ENCODE measurements around the gene CDK5R1. TPM values are rescaled to one million over a fixed set of nuclear protein-coding genes. Genes with fewer than 3 reads are reported as not detected.

The CDK5R1 gene
- total and polyA plus RNA-seq, 8 donors = 0.37 to 2.6 (median 1.8) TPM; not detected in 2

- Histone ChIP-seq H3K36me3 (no peaks in the 10 kb centered on the region), H3K27ac (no peak overlapping the region), H3K27me3 (peaks cover 0 to 10% (median 0%) of the 10 kb centered on the region in 3 donors), H3K4me1 (peaks cover 13 to 21% (median 18%) of the 10 kb centered on the region in 4 donors), H3K9me3 (no peaks in the 10 kb centered on the region), H3K4me3 (no peak overlapping the region)
- TF ChIP-seq, protein P1, sequence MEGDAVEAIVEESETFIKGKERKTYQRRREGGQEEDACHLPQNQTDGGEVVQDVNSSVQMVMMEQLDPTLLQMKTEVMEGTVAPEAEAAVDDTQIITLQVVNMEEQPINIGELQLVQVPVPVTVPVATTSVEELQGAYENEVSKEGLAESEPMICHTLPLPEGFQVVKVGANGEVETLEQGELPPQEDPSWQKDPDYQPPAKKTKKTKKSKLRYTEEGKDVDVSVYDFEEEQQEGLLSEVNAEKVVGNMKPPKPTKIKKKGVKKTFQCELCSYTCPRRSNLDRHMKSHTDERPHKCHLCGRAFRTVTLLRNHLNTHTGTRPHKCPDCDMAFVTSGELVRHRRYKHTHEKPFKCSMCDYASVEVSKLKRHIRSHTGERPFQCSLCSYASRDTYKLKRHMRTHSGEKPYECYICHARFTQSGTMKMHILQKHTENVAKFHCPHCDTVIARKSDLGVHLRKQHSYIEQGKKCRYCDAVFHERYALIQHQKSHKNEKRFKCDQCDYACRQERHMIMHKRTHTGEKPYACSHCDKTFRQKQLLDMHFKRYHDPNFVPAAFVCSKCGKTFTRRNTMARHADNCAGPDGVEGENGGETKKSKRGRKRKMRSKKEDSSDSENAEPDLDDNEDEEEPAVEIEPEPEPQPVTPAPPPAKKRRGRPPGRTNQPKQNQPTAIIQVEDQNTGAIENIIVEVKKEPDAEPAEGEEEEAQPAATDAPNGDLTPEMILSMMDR (IDR thresholded peaks at IDR 0.05) = no peak
- no peak for TF ChIP-seq POLR2A (IDR thresholded peaks at IDR 0.05)
- TF ChIP-seq POLR2AphosphoS5 (IDR thresholded peaks at IDR 0.05) = no peak
- no peak for TF ChIP-seq EP300 (IDR thresholded peaks at IDR 0.05)
- WGBS, 5 donors = 84 to 89% (median 86%) methylated on average over 12 of the region's 12 CpGs
- intact Hi-C loops (cut with DNase I; ENCODE audit: low total_unique reads) = no loop called here
- no peak for DNase-seq
Measured at GRCh38 chr17:32516940-32517701, 30.3 kb downstream of the CDK5R1 start.

- WGBS, 5 donors = 84 to 96% (median 94%) methylated on average over 5 to 7 of the region's 7 CpGs
- Histone ChIP-seq H3K27me3 (peaks cover 0 to 10% (median 0%) of the 10 kb centered on the region in 3 donors), H3K4me1 (peaks cover 13 to 21% (median 18%) of the 10 kb centered on the region in 4 donors), H3K27ac (no peak overlapping the region), H3K36me3 (no peaks in the 10 kb centered on the region), H3K4me3 (no peak overlapping the region), H3K9me3 (no peaks in the 10 kb centered on the region)
- DNase-seq = no peak
- intact Hi-C loops (cut with DNase I; ENCODE audit: low total_unique reads) = no loop called here
- TF ChIP-seq POLR2AphosphoS5 (IDR thresholded peaks at IDR 0.05) = no peak
- TF ChIP-seq EP300 (IDR thresholded peaks at IDR 0.05) = no peak
- TF ChIP-seq POLR2A (IDR thresholded peaks at IDR 0.05) = no peak
- TF ChIP-seq, protein P1 (IDR thresholded peaks at IDR 0.05) = no peak
Measured at GRCh38 chr17:32517982-32518381, 31.2 kb downstream of the CDK5R1 start.

- Histone ChIP-seq H3K4me3 (peak overlapping the region; percentile 50 to 55 (median 55)), H3K36me3 (no peaks in the 10 kb centered on the region), H3K27me3 (peaks cover 0 to 10% (median 0%) of the 10 kb centered on the region in 3 donors), H3K27ac (peak overlapping the region in 1 of 5 donors; percentile 30), H3K9me3 (no peaks in the 10 kb centered on the region), H3K4me1 (peaks cover 13 to 21% (median 18%) of the 10 kb centered on the region in 4 donors)
- DNase-seq = peak in 1 of 2 donors; percentile 17
- TF ChIP-seq POLR2AphosphoS5 (IDR thresholded peaks at IDR 0.05) (no peak), EP300 (IDR thresholded peaks at IDR 0.05) (no peak), POLR2A (IDR thresholded peaks at IDR 0.05) (no peak)
- TF ChIP-seq, protein P1 (IDR thresholded peaks at IDR 0.05) = no peak
- 32 to 53% (median 46%) methylated on average over 15 to 31 of the region's 31 CpGs for WGBS, 5 donors
- intact Hi-C loops (cut with DNase I; ENCODE audit: low total_unique reads) = no loop called here
Measured at GRCh38 chr17:32518646-32519227, 31.9 kb downstream of the CDK5R1 start.

GRCh38 chr17:32519228-32520103 is 32.7 kb downstream of the CDK5R1 start:
- no peaks in the 10 kb centered on the region for H3K36me3 ChIP-seq
- peaks cover 13 to 21% (median 18%) of the 10 kb centered on the region in 4 donors for H3K4me1 ChIP-seq
- WGBS, 5 donors = 1 to 6% (median 2%) methylated on average over 11 to 61 of the region's 61 CpGs
- TF ChIP-seq, protein P1 (IDR thresholded peaks at IDR 0.05) = no peak
- no peak for TF ChIP-seq POLR2A (IDR thresholded peaks at IDR 0.05)
- TF ChIP-seq POLR2AphosphoS5 (IDR thresholded peaks at IDR 0.05) = no peak
- TF ChIP-seq EP300 (IDR thresholded peaks at IDR 0.05) = no peak
- H3K27me3 ChIP-seq = peaks cover 0 to 10% (median 0%) of the 10 kb centered on the region in 3 donors
- H3K27ac ChIP-seq = peak overlapping the region in 4 of 5 donors; percentile 4 to 38 (median 25)
- peak; percentile 63 to 89 for DNase-seq
- H3K4me3 ChIP-seq = peak overlapping the region; percentile 50 to 55 (median 55)
- no peaks in the 10 kb centered on the region for H3K9me3 ChIP-seq
- intact Hi-C loops (cut with DNase I; ENCODE audit: low total_unique reads) = no loop called here

Data from stomach (tissue), 9 donors.